WTC11 (cell line): ENCODE measurements around the gene MGAT4C. TPM values are rescaled to one million over a fixed set of nuclear protein-coding genes. Genes with fewer than 3 reads are reported as not detected.

Experiments
- ATAC-seq: fragments of 200-7000 bp; cut with Tn5 transposase; 2 replicates; pipeline ENCODE4 v1.10.0; 2021; ENCODE audit warnings: mild to moderate bottlenecking, moderate library complexity
- CTCF ChIA-PET: fragments of 300-600 bp; sonication (Branson Sonifier 250); formaldehyde crosslinking; loops from one replicate; lab custom pipeline; 2021; ENCODE audit warnings: antibody characterized with exemption; lab: Charles Lee
- POLR2A ChIA-PET: fragments of 350-600 bp; sonication (Branson Sonifier 250); formaldehyde crosslinking; loops from one replicate; lab custom pipeline; 2021; ENCODE audit warnings: antibody characterized with exemption; lab: Charles Lee
- DNase-seq: peaks from one replicate; pipeline ENCODE4 v3.0.0; 2021; ENCODE audit warnings: low spot score
- H3K27ac Mint-ChIP-seq: 2 replicates; pipeline ENCODE4 v1.8.0; 2021; ENCODE audit warnings: mixed read lengths
- H3K27me3 Mint-ChIP-seq: 2 replicates; pipeline ENCODE4 v1.8.0; 2021; ENCODE audit warnings: low read depth, mild to moderate bottlenecking, moderate library complexity, mixed read lengths
- H3K36me3 Mint-ChIP-seq: 2 replicates; pipeline ENCODE4 v1.8.0; 2021; ENCODE audit warnings: mixed read lengths
- H3K4me1 Mint-ChIP-seq: 2 replicates; pipeline ENCODE4 v1.8.0; 2022; ENCODE audit warnings: mixed read lengths
- H3K4me3 Mint-ChIP-seq: 2 replicates; pipeline ENCODE4 v1.8.0; 2021; ENCODE audit warnings: mild to moderate bottlenecking, moderate library complexity, mixed read lengths
- H3K9me3 Mint-ChIP-seq: 2 replicates; pipeline ENCODE4 v1.8.0; 2021; ENCODE audit warnings: mixed read lengths
- ARID4B ChIP-seq: sonication (generic); formaldehyde crosslinking; IDR thresholded peaks from 2 replicates; pipeline ENCODE4 v1.8.0; 2023; ENCODE audit warnings: missing genetic modification reagents, mild to moderate bottlenecking, borderline replicate concordance
- EMX1 ChIP-seq: fragments of 250-450 bp; sonication (Bioruptor Pico); IDR thresholded peaks from 2 replicates; pipeline ENCODE4 v1.8.0; 2021; ENCODE audit warnings: mild to moderate bottlenecking
- ETV6 ChIP-seq: sonication (generic); formaldehyde crosslinking; IDR thresholded peaks from 2 replicates; pipeline ENCODE4 v1.8.1; 2022; ENCODE audit warnings: mild to moderate bottlenecking, missing genetic modification reagents
- GABPB1 ChIP-seq: sonication (generic); formaldehyde crosslinking; IDR thresholded peaks from 2 replicates; pipeline ENCODE4 v1.8.1; 2023; ENCODE audit warnings: mild to moderate bottlenecking, missing genetic modification reagents
- MYBL2 ChIP-seq: sonication (generic); formaldehyde crosslinking; IDR thresholded peaks from 2 replicates; pipeline ENCODE4 v1.8.1; 2023; ENCODE audit warnings: mild to moderate bottlenecking, moderate library complexity, missing genetic modification reagents
- NR2C2 ChIP-seq: sonication (generic); formaldehyde crosslinking; IDR thresholded peaks from 2 replicates; pipeline ENCODE4 v1.8.0; 2022; ENCODE audit warnings: mild to moderate bottlenecking, missing genetic modification reagents
- SMAD4 ChIP-seq: sonication (generic); formaldehyde crosslinking; IDR thresholded peaks from 2 replicates; pipeline ENCODE4 v1.8.0; 2022; ENCODE audit warnings: mild to moderate bottlenecking, missing genetic modification reagents
- TEAD4 ChIP-seq: sonication (generic); formaldehyde crosslinking; IDR thresholded peaks from 2 replicates; pipeline ENCODE4 v1.8.0; 2022; ENCODE audit warnings: mild to moderate bottlenecking, missing genetic modification reagents
- ZNF232 ChIP-seq: sonication (generic); formaldehyde crosslinking; IDR thresholded peaks from 2 replicates; pipeline ENCODE4 v1.8.0; 2022; ENCODE audit warnings: mild to moderate bottlenecking, missing genetic modification reagents
- ZNF396 ChIP-seq: fragments of 250-450 bp; sonication (Bioruptor Pico); IDR thresholded peaks from 2 replicates; pipeline ENCODE4 v1.8.0; 2021; ENCODE audit warnings: mild to moderate bottlenecking, moderate library complexity, borderline replicate concordance
- ZSCAN18 ChIP-seq: fragments of 250-450 bp; sonication (Bioruptor Pico); IDR thresholded peaks from 2 replicates; pipeline ENCODE4 v2.1.2; 2022; ENCODE audit warnings: mild to moderate bottlenecking, moderate library complexity
- total RNA-seq: library from RNA; stranded (reverse); gene quantifications from 3 replicates; pipeline ENCODE4 v1.2.3, GENCODE V29; 2021
- TF ChIP-seq, protein P1 (sequence below): sonication (generic); formaldehyde crosslinking; IDR thresholded peaks from 2 replicates; pipeline ENCODE4 v1.8.1; 2022; ENCODE audit warnings: low read depth, mild to moderate bottlenecking, moderate library complexity, missing genetic modification reagents, borderline replicate concordance
- TF ChIP-seq, protein P2 (sequence below): sonication (generic); formaldehyde crosslinking; IDR thresholded peaks from 2 replicates; pipeline ENCODE4 v1.8.1; 2022; ENCODE audit warnings: low read depth, missing genetic modification reagents, borderline replicate concordance
- TF ChIP-seq, protein P3 (sequence below): sonication (generic); formaldehyde crosslinking; IDR thresholded peaks from 2 replicates; pipeline ENCODE4 v1.8.0; 2023; ENCODE audit warnings: missing genetic modification reagents
- TF ChIP-seq, protein P4 (sequence below): sonication (generic); formaldehyde crosslinking; IDR thresholded peaks from 2 replicates; pipeline ENCODE4 v1.8.1; 2023; ENCODE audit warnings: mild to moderate bottlenecking, missing genetic modification reagents, borderline replicate concordance

Gene MGAT4C
- total RNA-seq, 1 experiment from 2014 or later, result 4.8 TPM

DNA sequence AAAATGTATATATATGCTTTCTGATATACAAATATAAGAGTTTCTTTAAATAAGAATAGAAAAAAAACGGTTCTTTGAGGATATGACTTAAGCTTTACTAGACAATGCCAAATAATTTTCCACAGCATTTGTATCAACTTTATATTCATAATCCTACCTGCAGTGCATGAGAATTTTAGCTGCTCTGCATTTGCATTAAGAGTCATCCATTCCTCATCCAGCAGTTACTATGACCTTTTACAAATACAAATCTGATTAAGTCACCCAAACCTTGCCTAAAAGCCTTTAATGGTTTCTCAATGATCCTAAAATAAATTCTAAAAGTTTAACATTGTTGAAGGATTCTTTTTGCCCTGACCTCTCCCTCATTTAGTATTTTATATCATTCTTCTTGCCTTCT is 116.5 kb downstream of the MGAT4C start (continued):
- TF ChIP-seq ARID4B (CRISPR knock-in tag), result no peak
- no peak for TF ChIP-seq SMAD4 (CRISPR knock-in tag)
- no peak for TF ChIP-seq EMX1 (CRISPR knock-in tag)
- TF ChIP-seq, protein P1, sequence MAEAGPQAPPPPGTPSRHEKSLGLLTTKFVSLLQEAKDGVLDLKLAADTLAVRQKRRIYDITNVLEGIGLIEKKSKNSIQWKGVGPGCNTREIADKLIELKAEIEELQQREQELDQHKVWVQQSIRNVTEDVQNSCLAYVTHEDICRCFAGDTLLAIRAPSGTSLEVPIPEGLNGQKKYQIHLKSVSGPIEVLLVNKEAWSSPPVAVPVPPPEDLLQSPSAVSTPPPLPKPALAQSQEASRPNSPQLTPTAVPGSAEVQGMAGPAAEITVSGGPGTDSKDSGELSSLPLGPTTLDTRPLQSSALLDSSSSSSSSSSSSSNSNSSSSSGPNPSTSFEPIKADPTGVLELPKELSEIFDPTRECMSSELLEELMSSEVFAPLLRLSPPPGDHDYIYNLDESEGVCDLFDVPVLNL, result no peak

- ATAC-seq, result no peak
- no peak for DNase-seq
- no peak overlapping the region for H3K4me3 Mint-ChIP-seq
- no peaks in the 10 kb centered on the region for H3K36me3 Mint-ChIP-seq
- no peak overlapping the region for H3K27ac Mint-ChIP-seq
- H3K27me3 Mint-ChIP-seq, result no peaks in the 10 kb centered on the region
- ChIA-PET CTCF (no interaction called here), POLR2A (no interaction called here)
- no peak for TF ChIP-seq MYBL2
- TF ChIP-seq, protein P1, result no peak
- TF ChIP-seq, protein P2, sequence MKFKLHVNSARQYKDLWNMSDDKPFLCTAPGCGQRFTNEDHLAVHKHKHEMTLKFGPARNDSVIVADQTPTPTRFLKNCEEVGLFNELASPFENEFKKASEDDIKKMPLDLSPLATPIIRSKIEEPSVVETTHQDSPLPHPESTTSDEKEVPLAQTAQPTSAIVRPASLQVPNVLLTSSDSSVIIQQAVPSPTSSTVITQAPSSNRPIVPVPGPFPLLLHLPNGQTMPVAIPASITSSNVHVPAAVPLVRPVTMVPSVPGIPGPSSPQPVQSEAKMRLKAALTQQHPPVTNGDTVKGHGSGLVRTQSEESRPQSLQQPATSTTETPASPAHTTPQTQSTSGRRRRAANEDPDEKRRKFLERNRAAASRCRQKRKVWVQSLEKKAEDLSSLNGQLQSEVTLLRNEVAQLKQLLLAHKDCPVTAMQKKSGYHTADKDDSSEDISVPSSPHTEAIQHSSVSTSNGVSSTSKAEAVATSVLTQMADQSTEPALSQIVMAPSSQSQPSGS (CRISPR knock-in tag), result no peak
- peaks cover 6% of the 10 kb centered on the region for H3K4me1 Mint-ChIP-seq
- H3K9me3 Mint-ChIP-seq, result no peaks in the 10 kb centered on the region
Observed at GRCh38 chr12:86138770-86139169, 117.4 kb downstream of the MGAT4C start.

GRCh38 chr12:86137936-86138335 is 118.3 kb downstream of the MGAT4C start:
- POLR2A ChIA-PET, result no interaction called here

More at GRCh38 chr12:86137936-86138335, 118.3 kb downstream of the MGAT4C start:
- TF ChIP-seq, protein P3, sequence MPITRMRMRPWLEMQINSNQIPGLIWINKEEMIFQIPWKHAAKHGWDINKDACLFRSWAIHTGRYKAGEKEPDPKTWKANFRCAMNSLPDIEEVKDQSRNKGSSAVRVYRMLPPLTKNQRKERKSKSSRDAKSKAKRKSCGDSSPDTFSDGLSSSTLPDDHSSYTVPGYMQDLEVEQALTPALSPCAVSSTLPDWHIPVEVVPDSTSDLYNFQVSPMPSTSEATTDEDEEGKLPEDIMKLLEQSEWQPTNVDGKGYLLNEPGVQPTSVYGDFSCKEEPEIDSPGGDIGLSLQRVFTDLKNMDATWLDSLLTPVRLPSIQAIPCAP (CRISPR knock-in tag), result no peak
- TF ChIP-seq GABPB1 (CRISPR knock-in tag), result no peak
- no peak for TF ChIP-seq ZNF232 (CRISPR knock-in tag)
- TF ChIP-seq ZSCAN18 (CRISPR knock-in tag), result no peak
- no peak for TF ChIP-seq NR2C2 (CRISPR knock-in tag)
- no peak for TF ChIP-seq ETV6 (CRISPR knock-in tag)
- no peak for TF ChIP-seq TEAD4
- no peak for TF ChIP-seq ZNF396 (CRISPR knock-in tag)
- TF ChIP-seq, protein P4, sequence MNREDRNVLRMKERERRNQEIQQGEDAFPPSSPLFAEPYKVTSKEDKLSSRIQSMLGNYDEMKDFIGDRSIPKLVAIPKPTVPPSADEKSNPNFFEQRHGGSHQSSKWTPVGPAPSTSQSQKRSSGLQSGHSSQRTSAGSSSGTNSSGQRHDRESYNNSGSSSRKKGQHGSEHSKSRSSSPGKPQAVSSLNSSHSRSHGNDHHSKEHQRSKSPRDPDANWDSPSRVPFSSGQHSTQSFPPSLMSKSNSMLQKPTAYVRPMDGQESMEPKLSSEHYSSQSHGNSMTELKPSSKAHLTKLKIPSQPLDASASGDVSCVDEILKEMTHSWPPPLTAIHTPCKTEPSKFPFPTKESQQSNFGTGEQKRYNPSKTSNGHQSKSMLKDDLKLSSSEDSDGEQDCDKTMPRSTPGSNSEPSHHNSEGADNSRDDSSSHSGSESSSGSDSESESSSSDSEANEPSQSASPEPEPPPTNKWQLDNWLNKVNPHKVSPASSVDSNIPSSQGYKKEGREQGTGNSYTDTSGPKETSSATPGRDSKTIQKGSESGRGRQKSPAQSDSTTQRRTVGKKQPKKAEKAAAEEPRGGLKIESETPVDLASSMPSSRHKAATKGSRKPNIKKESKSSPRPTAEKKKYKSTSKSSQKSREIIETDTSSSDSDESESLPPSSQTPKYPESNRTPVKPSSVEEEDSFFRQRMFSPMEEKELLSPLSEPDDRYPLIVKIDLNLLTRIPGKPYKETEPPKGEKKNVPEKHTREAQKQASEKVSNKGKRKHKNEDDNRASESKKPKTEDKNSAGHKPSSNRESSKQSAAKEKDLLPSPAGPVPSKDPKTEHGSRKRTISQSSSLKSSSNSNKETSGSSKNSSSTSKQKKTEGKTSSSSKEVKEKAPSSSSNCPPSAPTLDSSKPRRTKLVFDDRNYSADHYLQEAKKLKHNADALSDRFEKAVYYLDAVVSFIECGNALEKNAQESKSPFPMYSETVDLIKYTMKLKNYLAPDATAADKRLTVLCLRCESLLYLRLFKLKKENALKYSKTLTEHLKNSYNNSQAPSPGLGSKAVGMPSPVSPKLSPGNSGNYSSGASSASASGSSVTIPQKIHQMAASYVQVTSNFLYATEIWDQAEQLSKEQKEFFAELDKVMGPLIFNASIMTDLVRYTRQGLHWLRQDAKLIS (CRISPR knock-in tag), result no peak
- DNase-seq (no peak), ATAC-seq (no peak)
- no peaks in the 10 kb centered on the region for H3K27me3 Mint-ChIP-seq
- H3K36me3 Mint-ChIP-seq, result no peaks in the 10 kb centered on the region
- H3K9me3 Mint-ChIP-seq, result no peaks in the 10 kb centered on the region
- CTCF ChIA-PET, result no interaction called here
- no peak overlapping the region for H3K4me3 Mint-ChIP-seq
- H3K4me1 Mint-ChIP-seq, result peaks cover 6% of the 10 kb centered on the region
- H3K27ac Mint-ChIP-seq, result peak overlapping the region; percentile 3; the same call in 1 of the 2 replicates
